Measurements from ENCODE around the gene TESMIN.

DNA sequence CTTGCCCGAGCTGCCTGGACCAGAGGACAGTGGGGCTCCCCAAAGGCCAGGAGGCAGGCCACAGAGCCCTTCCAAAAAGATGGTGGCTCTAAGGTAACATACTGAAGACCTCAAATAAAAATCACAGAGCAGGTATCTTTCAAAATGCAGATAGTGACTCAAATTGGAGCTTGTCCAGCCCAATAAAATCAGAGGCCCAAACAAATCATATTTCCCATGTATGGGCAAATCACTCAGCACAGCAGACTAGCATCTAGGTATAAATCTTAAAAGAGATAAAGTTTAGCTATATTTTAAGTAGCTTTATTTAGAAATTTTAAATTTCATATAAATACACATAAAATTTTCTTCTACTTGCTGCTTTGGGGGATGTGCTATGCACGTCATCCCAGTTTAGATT is 3.3 kb downstream of the TESMIN start:
- TF ChIP-seq POLR2AphosphoS5 (IDR thresholded peaks at IDR 0.05; ENCODE audit: borderline replicate concordance, low read depth, low read length), result no peak
- TF ChIP-seq EZH2 (IDR thresholded peaks at IDR 0.05), result no peak
- TF ChIP-seq FOXP2 (optimal IDR thresholded peaks at IDR 0.05; ENCODE audit: control extremely low read depth, extremely low read length, insufficient read depth), result no peak

Data from SK-N-MC (cell line).